ENCODE data around the gene EDEM2.
A peak's percentile ranks its signal among the peaks of the same experiment; 100 is the strongest.
"Not testable (repeated sequence)": the region's sequence is repeated elsewhere in the genome, so short reads cannot be mapped to it uniquely, and the experiment has no call there.

Gene EDEM2

DNA sequence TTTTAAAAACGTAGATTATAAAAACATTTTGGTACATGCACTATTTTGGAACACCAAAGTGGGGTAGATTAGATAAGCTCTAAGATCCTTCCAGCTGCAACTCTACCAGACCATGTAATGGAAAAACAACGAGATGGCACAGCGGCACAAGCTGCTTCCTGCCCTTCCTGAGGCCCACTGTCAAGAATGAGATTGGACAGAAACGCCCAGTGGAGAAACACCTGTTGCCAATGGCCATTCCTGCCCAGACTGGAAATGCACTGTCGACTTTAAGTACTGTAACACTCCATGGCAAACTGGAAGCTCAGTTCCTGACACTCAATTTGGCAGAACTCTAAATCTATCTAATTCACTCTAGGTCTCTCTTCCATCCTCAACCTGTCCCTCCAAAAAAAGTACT is 21.4 kb downstream of the EDEM2 start:
- no peak for DNase-seq

DNA sequence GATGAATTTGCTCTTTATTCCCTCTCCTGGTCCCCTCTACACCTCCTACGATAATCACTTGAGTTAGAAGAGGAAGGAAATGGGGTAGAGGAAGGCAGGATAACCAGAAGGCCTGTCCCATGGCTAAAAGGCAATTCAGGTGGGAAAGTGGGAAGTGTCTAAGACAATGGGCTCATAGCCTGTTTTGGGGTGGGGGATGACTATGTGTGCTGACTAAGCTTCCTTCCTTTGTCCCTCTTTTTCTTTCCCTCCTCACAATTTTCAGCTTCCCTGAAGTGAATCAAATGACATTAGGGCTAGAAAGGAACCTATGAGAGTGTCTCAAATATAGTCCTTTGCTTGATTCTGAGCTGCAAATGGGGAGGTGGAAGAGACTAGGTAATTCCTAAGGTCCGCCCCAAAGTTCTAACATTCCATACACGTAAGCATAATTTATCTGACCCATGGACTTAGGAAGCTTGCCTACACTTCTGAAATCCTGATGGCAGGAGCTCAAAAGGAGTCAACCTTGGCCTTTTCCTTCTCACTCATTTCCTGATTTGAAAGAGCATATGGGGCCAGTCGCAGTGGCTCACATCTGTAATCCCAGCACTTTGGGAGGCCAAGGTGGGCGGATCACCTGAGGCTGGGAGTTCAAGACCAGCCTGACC is 24.3 kb downstream of the EDEM2 start:
- DNase-seq, result no peak

DNA sequence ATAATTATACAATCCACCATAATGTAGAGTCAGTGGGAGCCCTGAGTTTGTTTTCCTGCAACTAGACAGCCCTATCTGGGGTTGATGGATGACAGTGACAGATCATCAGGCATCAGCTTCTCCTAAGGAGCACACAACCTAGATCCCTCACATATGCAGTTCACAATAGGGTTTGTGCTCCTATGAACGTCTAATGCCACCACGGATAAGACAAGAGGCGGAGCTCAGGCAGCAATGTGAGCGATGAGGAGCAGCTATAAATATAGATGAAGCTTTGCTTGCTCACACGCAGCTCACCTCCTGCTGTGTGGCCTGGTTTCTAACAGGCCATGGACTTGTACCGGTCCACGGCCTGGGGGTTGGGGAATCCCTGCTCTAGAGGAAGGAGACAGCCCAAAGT is 25.9 kb downstream of the EDEM2 start:
- DNase-seq, result no peak

DNA sequence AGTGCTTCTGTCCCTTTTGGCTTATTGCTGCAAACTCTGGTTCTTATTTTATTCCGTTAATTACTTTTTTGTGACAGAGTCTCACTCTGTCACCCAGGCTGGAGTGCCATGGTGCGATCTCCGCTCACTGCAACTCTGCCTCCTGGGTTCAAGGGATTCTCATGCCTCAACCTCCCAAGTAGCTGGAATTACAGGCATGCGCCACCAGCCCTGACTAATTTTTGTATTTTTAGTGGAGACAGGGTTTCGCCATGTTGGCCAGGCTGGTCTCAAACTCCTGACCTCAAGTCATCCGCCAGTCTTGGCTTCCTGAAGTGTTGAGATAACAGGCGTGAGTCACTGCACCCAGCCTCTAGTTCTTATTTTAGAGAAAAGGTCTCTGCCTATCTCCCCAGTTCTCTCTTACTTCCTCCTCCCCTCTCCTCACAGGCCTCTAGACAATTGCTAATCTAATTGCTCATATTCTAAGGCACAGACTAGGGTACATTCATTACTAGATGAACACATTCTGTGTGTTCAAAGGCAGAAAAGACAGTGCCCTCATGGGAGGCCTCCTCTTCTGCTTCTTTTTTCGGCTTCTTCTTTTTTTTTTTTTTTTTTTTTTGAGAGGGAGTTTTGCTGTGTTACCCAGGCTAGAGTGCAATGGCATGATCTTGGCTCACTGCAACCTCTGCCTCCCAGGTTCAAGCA is 27.0 kb downstream of the EDEM2 start:
- DNase-seq, result peak; percentile 34

DNA sequence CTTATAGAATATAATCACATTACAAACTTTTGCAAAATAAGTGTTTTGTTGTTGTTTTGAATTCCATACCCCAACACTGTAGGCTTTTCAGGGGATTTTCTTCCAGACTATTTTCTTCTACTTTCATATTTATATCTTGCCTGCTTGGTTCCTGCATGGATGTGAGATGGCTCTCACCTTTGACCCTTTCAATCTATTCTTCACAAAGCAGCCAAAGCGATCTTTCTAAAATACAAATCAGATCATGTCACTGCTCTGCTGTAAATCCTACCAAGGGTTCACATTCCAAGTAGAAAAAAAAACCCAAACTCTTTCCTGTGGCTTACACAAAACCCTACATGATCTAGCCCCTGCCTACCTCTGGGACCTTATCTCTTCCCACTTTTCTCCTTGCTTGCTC is 29.5 kb downstream of the EDEM2 start:
- no peak for DNase-seq

DNA sequence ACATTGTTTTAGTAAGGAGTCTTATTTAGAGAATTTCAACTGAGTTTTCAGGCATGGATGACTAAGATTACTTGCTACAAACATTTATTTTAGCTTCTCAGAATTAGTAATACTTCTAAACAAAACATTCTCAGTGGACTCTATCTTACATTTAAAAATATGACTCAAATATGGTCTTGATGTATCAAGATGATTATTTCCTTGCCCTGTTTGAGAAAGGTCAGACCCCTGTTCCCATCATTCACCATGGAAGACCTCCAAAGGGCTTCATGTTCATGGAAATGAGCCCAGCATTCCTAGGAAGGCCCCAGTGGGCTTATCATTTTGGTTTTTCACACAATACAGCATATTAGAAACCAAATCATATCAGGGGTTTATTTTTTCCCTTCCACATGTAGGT is 29.9 kb downstream of the EDEM2 start:
- DNase-seq, result no peak

DNA sequence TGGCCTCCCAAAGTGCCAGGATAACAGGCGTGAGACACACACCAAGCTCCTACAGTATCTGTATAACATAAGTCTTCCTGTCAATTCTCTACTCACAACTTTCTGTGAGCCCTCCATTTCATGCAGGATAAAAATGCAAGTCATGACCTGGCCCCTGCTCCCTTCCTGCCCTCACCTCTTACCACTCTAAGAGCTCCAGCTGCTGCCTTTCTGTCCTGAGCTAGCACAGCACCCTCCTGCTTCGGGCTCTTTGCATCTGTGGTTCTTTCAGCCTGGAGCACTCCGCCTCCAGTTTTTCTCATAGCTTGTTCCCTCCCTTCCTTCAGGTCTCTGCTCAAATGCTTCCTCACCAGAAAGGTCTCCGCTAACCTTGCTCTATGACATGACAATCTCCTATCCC is 30.9 kb downstream of the EDEM2 start:
- DNase-seq, result no peak

DNA sequence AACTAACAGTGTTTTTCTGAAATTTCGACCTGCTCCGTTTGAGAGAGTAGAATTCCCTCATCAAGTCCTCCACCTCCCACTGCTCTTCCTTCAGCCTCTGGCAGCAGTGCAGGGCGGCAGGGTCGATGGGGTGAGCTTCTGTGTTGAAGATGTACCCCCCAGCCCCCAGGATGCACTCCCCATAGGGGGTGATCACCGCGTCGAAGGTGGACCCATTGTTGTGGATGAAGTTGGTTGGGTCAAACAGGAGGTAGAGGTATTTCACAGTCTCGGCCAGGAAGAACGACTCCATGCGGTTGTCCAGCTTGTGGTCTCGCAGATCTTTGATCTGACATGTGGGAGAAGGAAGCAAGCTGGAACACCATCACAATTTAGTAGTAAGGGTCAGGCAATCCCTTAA is 31.5 kb downstream of the EDEM2 start:
- DNase-seq, result no peak

DNA sequence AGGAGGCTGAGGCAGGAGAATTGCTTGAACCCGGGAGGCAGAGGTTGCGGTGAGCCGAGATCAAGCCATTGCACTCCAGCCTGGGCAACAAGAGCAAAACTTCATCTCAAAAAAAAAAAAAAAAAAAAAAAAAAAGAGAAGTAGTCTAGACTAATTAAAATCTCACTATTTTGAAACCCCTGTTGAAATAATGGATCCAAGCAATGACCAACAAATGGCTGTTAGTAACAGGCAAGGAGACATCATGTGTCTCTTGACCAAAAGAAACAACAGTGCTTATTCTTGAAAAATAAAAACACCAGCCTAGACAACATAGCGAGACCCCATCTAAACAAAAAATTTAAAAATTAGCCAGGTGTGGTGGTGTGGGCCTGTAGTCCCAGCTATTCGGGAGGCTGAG is 34.9 kb downstream of the EDEM2 start:
- not testable (repeated sequence) for DNase-seq

DNA sequence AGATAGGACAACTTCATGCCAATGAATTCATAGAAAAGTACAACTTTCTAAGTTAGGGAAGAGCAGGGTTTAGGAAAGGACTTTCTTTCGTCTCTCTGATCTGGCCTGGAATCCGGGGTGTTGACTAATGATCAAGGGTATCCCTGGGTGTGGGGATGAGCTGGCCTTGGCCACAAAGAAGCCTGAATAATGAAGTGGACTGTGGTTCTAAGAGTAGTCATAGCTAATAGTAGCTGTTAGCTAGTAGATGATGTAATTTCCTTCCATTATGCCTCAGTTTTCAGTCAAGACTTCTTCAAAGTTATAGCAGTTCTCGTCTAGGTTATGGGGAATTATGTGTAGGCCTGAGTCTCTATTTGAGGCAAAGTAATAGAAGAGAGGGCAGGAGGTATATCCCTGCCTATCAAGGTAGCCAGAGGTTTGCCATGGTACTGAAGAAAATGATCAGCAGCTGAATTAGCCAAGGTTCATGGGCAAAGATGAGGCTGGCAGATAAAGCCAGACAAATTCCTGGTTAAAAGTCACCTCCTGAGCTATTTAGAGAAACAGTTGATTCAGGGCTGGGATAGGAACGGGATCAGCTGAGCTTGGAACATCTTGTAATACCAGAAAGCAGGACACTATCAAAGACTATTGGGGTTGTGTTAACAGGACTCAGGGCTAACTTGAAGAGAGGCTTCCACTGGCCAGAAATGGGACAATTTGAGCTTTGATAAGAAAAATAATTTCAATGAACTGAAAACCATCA is 35.8 kb downstream of the EDEM2 start:
- DNase-seq, result no peak

DNA sequence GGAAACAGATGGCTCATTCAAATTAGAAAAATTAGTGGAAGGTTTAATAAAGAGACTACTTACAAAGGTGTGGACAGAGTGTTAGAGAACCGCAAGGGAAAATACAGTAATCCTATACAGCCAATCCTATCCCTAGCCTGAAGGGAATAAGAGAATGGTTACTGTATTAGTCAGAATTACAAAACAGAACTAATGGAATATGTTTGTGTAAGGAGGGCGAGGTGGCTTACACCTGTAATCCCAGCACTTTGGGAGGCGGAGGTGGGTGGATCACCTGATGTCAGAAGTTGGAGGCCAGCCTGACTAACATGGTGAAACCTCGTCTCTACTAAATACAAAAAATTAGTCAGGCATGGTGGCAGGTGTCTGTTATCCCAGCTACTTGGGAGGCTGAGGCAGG is 38.2 kb downstream of the EDEM2 start:
- DNase-seq, result no peak

DNA sequence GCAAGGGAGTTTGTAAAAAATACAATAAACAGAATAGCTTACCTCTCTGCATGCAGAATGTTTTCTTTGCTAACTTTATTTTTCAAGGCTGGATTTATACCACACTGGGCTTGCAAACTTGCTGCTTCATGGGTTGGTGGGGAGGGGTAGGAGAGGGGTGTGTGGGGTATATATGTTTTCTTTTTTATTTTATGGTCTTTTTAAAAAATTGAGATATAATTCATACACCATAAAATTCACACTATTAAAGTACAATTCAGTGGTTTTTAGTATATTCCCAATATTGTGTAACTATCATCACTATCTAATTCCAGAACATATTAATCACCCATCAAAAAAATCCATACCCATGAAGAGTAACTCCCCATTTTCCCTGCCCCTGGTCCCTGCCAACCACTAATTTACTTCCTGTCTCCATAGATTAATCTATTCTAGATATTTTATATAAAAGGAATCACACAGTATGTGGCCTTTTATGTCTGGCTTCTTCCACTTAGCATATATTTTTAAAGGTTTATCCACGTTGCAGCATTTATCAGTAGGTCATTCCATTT is 40.2 kb downstream of the EDEM2 start:
- DNase-seq, result no peak

DNA sequence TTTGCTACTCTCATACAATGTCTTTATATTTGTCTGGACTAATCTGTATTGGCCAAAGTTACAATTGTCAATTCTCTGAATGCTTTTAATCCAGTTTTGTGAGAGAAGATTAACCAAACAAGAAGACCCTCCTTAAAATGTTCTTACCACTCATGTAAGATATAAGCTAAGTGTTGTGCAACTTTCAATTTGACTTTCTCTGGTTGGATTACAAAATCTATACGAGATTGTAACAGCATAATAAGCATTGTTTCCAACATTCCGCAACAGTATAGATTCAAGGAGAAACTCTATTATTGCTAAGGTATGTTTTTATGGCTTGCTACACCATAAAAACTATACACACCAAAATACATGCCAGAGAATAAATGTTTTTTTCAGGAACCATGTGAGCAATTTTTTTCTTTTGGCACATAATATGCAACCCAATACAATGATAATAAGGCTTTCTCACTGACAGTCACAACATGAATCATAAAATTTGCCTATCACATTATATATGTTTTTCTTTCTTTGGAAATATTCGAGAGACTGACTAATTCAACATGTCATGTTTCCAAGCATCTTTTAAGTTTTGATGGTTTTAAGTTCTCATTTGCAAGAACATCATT is 42.3 kb downstream of the EDEM2 start:
- no peak for DNase-seq

DNA sequence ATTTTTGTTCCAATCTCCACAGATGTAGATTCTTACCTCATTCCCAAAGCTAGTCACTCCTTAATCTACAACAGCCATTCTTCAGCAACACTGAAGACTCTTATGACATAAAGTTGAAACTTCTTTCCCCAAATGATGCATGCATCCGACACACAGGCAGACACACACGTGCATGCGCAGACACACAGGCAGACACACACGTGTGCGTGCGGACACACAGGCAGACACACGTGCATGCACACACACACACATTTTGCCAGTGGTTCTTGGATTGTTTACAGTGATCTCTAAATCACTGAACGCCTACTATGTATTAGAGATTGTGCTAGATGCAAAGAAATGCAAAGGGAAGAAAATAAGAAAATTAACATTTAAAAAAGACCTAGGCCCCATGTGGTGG is 45.5 kb downstream of the EDEM2 start:
- DNase-seq, result no peak

DNA sequence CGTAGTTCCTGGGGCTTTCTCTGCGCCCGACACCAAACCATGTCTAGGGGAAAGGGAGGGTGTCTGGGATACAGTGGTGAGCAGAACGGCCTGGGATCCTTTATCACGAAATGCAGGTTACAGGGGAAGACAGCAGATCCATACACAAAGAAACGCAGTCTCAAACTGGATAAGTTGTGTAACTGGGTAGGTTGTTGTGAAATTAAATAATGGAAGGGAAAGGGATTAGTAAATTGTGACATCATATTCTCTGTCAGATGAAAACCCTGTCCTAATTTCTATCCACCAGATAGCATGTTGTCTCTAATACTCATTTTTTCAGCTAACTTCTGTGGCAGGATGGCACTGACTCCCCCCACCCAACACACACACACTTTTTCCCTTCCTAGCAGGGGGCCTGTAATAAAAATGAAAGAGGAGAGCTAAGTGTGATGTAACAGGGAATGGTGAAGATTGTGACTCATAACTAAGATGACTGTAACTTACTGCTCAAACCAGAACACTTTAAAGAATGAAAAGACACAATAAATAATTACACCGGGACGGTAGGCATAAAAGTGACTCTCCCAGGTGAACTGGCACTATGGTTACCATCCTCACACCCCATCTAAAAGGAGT is 53.8 kb downstream of the EDEM2 start:
- DNase-seq, result peak; percentile 53

DNA sequence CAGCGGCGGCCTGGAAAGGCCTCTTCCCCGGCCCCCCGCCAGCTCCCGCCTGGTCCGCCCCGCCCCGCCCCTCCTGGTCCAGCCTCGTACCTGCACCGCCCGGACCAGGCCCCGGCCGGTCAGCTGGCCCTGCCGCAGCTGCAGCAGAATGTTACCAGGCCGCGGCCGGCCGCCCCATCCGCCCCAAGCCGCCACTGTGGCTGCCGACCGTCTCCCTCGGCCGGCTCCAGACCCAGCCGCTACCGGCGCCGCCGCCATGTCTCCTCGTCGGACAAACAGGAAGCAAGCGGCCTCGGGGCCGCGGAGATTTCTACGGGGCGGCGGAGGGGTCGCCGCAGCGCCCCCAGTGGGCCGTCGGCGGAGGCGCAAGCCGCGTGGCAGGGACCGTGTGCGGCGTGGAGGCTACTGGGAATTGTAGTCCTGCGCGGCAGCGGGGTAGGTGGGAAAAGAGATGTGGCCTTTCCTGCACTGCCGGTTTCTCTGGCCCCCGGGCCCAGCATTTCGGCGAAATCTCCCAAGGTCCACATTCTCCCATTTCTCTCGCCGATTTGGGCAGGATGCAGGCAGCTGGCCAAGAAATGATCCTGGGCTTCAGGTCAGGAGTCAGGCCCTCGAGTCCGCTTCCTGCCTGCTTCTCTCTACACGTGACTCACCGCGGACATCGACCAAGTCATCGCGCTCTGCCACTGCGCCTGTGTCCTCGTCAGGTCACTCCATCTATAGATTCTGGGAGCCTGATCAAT is 54.4 kb downstream of the EDEM2 start, which contains the start of gene TRPC4AP:
TRPC4AP (minus strand) TSS at position 284 of the 743 bp plus-strand sequence; CDS start at position 258, 26 bp downstream.
- peak; percentile 90 for DNase-seq

DNA sequence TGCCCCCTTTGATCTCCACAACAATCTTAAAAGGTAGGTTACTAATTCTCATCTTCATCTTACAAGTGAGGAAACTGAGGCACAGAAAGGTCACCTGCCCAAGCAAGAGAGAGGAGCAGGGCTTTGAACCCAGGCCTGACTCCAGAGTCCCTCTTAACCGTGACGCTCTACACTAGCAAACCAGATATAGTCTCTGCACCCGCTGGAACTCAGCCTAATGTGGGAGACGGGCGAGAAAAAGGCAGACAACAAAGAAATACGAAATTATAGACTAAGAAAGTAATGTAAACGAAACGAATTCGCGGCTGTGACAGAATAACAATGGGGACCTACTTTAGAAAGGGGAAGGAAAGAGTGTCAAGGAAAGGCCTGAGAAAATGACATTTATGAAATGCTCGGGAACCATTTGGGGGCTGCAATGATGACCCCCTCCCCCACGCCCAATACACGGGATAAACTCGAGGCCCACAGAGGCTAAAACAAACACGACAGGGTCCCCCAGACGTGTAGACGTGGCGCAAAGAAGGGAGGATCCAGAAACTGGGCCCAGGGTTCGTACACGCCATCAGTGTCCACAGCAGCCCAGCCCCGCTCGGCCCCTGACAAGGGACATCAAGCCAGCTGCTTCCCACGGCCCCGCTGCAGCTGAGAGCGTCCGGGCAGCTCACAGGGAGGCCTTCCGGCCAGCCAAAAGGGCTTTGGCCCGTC is 55.2 kb downstream of the EDEM2 start:
- no peak for DNase-seq

DNA sequence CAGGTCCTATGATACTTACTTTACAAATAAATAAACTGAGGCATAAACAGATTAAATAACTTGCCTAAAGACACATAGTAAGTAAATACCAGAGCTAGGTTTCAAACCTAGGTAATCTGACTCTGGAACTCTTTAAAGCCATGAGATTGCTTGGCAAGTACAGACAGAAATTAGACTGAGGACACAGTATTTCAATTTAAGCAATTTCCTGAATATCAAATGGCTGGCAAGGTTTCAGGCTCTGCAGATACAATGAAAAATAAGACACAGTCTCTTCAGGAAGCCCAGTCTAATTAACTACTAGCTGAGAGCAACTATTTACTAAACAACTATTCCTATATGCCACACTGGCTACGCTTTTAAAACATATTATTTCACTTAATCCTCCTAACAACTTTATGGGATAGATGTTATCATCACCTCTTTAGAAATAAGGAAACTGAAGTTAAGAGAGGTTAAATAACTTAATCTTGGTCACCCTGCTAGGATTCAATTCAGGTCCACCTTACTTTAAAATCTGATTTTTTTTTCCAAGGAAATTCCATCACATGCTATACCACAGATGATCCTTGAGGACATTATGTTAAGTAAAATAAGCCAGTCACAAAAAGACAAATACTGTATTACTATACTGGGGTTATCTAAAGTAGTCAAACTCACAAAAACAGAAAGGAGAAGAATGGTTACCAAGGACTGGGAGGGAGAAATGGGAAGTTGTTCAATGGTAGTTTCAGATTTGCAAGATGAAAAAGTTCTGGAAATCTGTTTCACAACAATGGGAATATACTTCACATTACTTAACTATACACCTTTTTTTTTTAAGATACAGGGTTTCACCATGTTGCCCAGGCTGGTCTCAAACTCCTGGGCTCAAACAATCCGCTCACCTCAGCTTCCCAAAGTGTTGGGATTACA is 58.6 kb downstream of the EDEM2 start:
- DNase-seq, result no peak

DNA sequence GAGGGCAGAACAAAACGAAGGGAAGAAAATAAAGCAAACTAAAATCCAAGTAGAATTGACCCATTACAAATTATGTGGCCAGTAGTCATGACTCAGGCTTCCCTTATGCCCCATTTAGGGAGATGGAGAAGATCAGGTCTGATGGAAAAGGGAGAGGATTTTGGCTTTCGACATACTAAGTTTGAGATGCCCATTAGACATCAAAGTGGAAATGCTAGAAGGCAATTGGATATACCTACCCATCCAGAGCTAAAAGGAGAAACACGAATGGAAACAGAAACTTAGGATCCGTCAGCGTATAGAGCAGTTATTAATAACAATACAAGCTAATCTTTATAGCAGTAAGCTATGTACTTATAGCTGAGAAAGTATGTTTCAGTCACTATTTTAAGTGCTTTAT is 59.3 kb downstream of the EDEM2 start:
- DNase-seq, result no peak

DNA sequence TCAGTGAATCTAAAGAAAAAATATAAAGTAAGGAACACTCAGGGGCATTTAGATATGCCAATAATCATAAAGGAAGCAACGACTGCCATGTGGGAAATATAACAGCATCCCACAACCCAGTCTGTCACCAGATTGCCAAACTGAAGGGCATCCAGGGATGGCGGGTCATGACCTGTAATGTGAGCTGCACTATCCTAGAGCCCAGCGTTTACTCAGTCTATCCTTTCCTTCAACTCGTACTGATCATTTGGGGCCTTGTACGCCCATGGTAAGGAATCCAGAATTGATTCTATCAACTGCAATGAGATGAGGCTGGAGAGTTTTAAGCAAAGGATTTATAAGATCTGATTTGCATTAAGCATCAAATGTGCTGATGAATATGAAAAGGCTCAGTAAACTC is 59.8 kb downstream of the EDEM2 start:
- DNase-seq, result no peak
